ENCODE results near the gene GCH1.

DNA sequence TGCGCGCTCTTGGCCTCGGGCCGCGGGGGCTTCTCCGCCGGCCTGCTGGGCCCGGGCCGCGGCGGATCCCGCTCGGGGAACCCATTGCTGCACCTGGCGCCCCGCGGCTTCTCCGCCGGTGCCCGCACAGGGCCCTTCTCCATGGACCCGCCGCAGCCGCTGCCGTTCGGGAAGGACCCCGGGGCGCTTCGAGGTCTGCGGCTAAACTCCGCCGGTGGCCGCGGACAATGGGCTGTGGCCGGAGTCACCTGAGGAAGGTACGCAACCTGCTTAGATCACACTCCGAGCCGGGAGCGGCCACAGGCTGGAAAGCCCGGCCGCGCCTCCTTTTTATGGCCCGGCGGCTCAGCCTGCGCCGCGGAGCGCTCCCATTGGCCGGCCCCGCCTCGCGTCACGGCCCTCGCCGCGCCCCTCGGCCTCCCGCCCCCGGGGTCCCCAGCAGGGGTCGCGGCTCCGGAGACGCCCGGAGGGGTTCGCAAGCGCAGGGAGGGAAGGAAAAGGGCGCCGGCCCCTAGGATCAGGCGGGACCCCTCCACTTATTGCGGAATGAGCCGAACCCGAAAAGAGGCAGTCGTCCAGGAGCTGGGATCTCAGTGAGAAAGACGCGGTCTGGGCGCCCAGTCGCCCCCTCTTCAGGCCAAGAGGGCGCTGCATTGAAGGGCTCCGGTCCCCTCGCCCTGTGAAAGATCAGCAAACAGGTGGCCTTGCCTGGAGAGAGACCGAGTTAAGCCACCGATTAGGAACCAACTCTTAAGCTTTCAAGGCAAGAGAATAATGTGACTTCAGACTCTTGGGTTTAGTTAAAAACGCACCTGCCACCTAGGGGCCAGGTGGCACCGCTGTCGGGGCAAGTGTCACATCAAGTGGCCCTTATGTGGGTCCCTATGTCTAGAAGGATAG lies at the start of gene GCH1:
- TF ChIP-seq, protein P1, sequence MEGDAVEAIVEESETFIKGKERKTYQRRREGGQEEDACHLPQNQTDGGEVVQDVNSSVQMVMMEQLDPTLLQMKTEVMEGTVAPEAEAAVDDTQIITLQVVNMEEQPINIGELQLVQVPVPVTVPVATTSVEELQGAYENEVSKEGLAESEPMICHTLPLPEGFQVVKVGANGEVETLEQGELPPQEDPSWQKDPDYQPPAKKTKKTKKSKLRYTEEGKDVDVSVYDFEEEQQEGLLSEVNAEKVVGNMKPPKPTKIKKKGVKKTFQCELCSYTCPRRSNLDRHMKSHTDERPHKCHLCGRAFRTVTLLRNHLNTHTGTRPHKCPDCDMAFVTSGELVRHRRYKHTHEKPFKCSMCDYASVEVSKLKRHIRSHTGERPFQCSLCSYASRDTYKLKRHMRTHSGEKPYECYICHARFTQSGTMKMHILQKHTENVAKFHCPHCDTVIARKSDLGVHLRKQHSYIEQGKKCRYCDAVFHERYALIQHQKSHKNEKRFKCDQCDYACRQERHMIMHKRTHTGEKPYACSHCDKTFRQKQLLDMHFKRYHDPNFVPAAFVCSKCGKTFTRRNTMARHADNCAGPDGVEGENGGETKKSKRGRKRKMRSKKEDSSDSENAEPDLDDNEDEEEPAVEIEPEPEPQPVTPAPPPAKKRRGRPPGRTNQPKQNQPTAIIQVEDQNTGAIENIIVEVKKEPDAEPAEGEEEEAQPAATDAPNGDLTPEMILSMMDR (IDR thresholded peaks at IDR 0.05; ENCODE audit: insufficient read depth, low read depth, low read length): peak; percentile 17
- TF ChIP-seq EZH2 (IDR thresholded peaks at IDR 0.05; ENCODE audit: insufficient read depth, low read length): no peak
